Thyroid gland (tissue), 4 donors: Measurements from ENCODE around the gene PRR33.

Experiments
- CTCF ChIP-seq, 6 experiments: fragments of 200-600 bp in 3 of 6; fragments of 450-650 bp in 3 of 6; sonication (generic) in 3 of 6; IDR thresholded peaks; one replicate each; pipeline ENCODE4 v1.5.1; 2016 to 2019; ENCODE audit warnings: antibody characterized with exemption in 6 of 6, mild to moderate bottlenecking in 2 of 6, inconsistent platforms in 1 of 6, moderate library complexity in 1 of 6
- POLR2A ChIP-seq, 2 donors: fragments of 450-650 bp; IDR thresholded peaks; one replicate each; pipeline ENCODE4 v1.6.1; 2017; ENCODE audit warnings: antibody characterized with exemption in 2 of 2, mild to moderate bottlenecking in 2 of 2, moderate library complexity in 1 of 2

- TF ChIP-seq POLR2A (IDR thresholded peaks at IDR 0.05), result no peak
- no peak for TF ChIP-seq CTCF (IDR thresholded peaks at IDR 0.05)
Observed at GRCh38 chr11:1891831-1892115, at the start of gene PRR33.
